RWPE1 (cell line): ENCODE measurements around the gene ZNF549.
"Not testable (repeated sequence)": the region's sequence is repeated elsewhere in the genome, so short reads cannot be mapped to it uniquely, and the experiment has no call there.

Experiments used
- CTCF ChIA-PET: fragments of 350-600 bp; sonication (Branson Sonifier 250); formaldehyde crosslinking; extraction: SDS; loops from one replicate; lab custom pipeline; 2021; lab: Yijun Ruan, JAX
- POLR2A ChIA-PET: fragments of 400-600 bp; formaldehyde crosslinking; extraction: SDS; loops from one replicate; lab custom pipeline; 2020; ENCODE audit warnings: antibody characterized with exemption; ENCODE audit not compliant: low non-redundant PET; lab: Yijun Ruan, JAX
- DNase-seq: peaks from one replicate; pipeline ENCODE4 v3.0.0; 2012; ENCODE audit warnings: low spot score
- H3K27ac ChIP-seq: fragments of 450-650 bp; 2 replicates; pipeline ENCODE4 v1.5.1; 2017
- TF ChIP-seq, protein P1 (sequence below): fragments of 450-650 bp; conservative IDR thresholded peaks from 2 replicates; pipeline ENCODE4 v1.5.1; 2017; ENCODE audit warnings: low read depth, mild to moderate bottlenecking

Gene ZNF549

GRCh38 chr19:57527136-57527881, at the start of gene ZNF549:
TSS of gene ZNF549 (plus strand) at chr19:57527356. CDS start at chr19:57527574, 218 bp downstream.
- CTCF ChIA-PET, result no interaction called here
- H3K27ac ChIP-seq, result peak within 1 kb of the TSS; percentile 81
- POLR2A ChIA-PET, result no interaction called here

DNA sequence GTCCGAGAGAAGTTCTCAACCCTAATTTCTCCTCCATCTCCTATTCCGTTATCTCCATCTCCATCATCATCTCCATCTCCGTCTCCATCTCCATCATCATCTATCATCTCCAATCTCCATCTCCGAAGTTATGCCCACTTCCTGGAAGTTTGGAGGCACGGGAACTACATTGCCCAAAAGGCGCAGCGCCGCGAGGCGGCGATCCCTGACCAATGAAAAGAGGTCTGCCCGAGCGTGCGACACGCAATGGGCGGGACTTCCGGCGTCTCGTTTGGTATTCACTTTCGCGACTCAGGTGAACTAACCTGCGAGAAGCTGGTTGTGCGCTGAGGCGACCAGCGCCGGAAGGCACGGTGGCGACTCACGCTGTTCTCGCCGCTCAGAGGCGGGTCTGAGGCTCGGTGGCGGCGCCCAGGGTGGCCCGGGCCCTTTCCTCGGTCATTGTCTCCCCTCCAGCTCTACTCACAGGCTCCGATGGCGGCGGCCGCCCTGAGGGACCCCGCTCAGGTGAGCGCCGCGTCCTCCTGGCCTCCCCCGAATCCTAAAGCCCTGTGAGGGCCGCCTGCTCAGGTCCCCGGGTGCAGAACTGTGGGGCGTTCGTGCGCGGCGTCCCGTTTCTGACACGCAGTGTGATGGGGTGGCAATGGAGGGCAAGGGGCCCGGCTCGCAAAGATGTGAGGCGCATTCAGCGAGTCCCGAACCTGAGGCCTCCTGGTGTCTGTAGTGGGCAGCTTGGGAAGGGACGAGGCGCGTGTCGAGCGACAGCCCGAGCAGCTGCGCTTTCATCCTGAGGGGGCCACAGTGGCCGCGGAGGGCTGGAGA, 39.5 kb upstream of the ZNF549 start, which contains the start of gene ZNF419:
ZNF419 (plus strand) TSS at position 274 of the 822 bp plus-strand sequence; CDS start at position 475, 201 bp downstream.
- CTCF ChIA-PET, result interaction anchor here (0.7 kb wide), 1 partner anchor 755 kb away, joined by 3 read pairs; no protein-coding TSS in a partner anchor
- H3K27ac ChIP-seq, result peak within 1 kb of the TSS; percentile 70
- peak; percentile 90 for DNase-seq
- POLR2A ChIA-PET, result not testable (repeated sequence)

More at GRCh38 chr19:57527136-57527881, at the start of gene ZNF549:
- DNase-seq, result peak; percentile 96
- TF ChIP-seq, protein P1, sequence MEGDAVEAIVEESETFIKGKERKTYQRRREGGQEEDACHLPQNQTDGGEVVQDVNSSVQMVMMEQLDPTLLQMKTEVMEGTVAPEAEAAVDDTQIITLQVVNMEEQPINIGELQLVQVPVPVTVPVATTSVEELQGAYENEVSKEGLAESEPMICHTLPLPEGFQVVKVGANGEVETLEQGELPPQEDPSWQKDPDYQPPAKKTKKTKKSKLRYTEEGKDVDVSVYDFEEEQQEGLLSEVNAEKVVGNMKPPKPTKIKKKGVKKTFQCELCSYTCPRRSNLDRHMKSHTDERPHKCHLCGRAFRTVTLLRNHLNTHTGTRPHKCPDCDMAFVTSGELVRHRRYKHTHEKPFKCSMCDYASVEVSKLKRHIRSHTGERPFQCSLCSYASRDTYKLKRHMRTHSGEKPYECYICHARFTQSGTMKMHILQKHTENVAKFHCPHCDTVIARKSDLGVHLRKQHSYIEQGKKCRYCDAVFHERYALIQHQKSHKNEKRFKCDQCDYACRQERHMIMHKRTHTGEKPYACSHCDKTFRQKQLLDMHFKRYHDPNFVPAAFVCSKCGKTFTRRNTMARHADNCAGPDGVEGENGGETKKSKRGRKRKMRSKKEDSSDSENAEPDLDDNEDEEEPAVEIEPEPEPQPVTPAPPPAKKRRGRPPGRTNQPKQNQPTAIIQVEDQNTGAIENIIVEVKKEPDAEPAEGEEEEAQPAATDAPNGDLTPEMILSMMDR, result no peak

DNA sequence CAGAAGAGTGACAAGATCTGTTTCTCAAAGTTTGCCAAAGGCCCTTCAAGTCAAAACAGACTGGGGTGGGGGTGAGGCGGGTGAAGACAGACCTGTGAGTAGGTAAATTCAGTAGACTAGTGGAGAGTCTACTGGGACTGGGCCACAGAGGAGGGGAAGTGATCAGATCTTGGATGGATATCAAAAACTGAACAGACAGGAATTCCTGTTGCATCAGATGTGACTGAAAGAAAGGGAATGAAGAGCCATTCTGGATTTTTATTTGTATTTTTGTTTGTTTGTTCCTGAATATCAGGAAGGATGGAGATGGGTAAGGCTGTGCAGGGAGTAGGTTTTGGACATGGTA, 38.9 kb upstream of the ZNF549 start:
- POLR2A ChIA-PET, result not testable (repeated sequence)

GRCh38 chr19:57499332-57499679, 27.9 kb upstream of the ZNF549 start:
- POLR2A ChIA-PET, result interaction anchor here (0.7 kb wide), 1 partner anchor 18 kb away, joined by 7 read pairs; no protein-coding TSS in a partner anchor
- H3K27ac ChIP-seq, CTCF ChIA-PET, DNase-seq: not testable (repeated sequence)

More for the DNA sequence above, 38.9 kb upstream of the ZNF549 start:
- CTCF ChIA-PET, H3K27ac ChIP-seq, DNase-seq: not testable (repeated sequence)

GRCh38 chr19:57499680-57500395, 27.3 kb upstream of the ZNF549 start, which contains the start of gene ZNF773:
TSS of gene ZNF773 (plus strand) at chr19:57499938. CDS start at chr19:57500081, 143 bp downstream.
- peak within 1 kb of the TSS; percentile 80 for H3K27ac ChIP-seq
- POLR2A ChIA-PET, result interaction anchor here (0.7 kb wide), 1 partner anchor 19 kb away, joined by 7 read pairs; no protein-coding TSS in a partner anchor
- CTCF ChIA-PET, result not testable (repeated sequence)
- peak; percentile 85 for DNase-seq

GRCh38 chr19:57500400-57500799, 26.8 kb upstream of the ZNF549 start:
- CTCF ChIA-PET, POLR2A ChIA-PET: not testable (repeated sequence)
- peak overlapping the region; percentile 80; the same call in 1 of the 2 replicates for H3K27ac ChIP-seq

GRCh38 chr19:57506163-57506562, 21.0 kb upstream of the ZNF549 start:
- TF ChIP-seq, protein P1, result no peak
- POLR2A ChIA-PET, result no interaction called here
- CTCF ChIA-PET, result no interaction called here
- no peak for DNase-seq
- no peak overlapping the region for H3K27ac ChIP-seq

More at GRCh38 chr19:57500400-57500799, 26.8 kb upstream of the ZNF549 start:
- DNase-seq, result not testable (repeated sequence)

DNA sequence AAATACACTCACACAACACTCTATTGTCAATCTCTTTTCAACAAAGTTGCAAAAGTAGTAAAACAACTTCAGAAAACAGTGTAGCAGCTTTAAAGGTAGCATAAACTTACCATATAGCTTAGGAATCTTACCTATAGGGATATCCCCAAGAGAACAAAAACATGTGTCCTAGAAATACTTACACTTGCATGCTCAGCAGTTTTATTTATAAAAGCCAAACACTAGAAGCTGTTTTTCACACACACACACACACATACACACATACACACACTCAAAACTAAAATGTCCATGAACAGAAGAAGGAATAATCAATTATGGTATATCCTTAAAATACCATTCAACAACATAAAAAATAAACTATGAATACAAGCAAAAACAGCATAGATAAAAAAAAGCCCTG, 15.7 kb upstream of the ZNF549 start:
- POLR2A ChIA-PET, result no interaction called here
- CTCF ChIA-PET, result interaction anchor here (0.6 kb wide), 1 partner anchor 734 kb away, joined by 4 read pairs; no protein-coding TSS in a partner anchor
- no peak for DNase-seq
- TF ChIP-seq, protein P1, result no peak
- no peak overlapping the region for H3K27ac ChIP-seq
